Trophoblast cell (in vitro differentiated cells and primary cell): Measurements from ENCODE around the gene GATM.

ENCODE experiments used
- DNase-seq, 2 donors: peaks; one replicate each; pipeline ENCODE4 v3.0.0-alpha.2; 2016
- H2AFZ ChIP-seq: 2 replicates; pipeline ENCODE4 v1.6.1; 2013; ENCODE audit warnings: low read length, moderate library complexity, mild to moderate bottlenecking; ENCODE audit not compliant: insufficient read depth, poor library complexity
- H2AK5ac ChIP-seq: 2 replicates; pipeline ENCODE4 v1.6.1; 2013; ENCODE audit warnings: mild to moderate bottlenecking, low read length
- H2BK120ac ChIP-seq: 2 replicates; pipeline ENCODE4 v1.6.1; 2013; ENCODE audit warnings: low read length, mild to moderate bottlenecking, moderate library complexity; ENCODE audit not compliant: insufficient read depth, poor library complexity
- H2BK12ac ChIP-seq: 2 replicates; pipeline ENCODE4 v1.6.1; 2013; ENCODE audit warnings: mild to moderate bottlenecking, low read length, moderate library complexity
- H2BK5ac ChIP-seq: 2 replicates; pipeline ENCODE4 v1.6.1; 2013; ENCODE audit warnings: low read length, low read depth, moderate library complexity, mild to moderate bottlenecking; ENCODE audit not compliant: poor library complexity
- H3K14ac ChIP-seq: 2 replicates; pipeline ENCODE4 v1.6.1; 2013; ENCODE audit warnings: mild to moderate bottlenecking, low read length
- H3K18ac ChIP-seq: 2 replicates; pipeline ENCODE4 v1.6.1; 2013; ENCODE audit warnings: mild to moderate bottlenecking, low read length
- H3K23ac ChIP-seq: 2 replicates; pipeline ENCODE4 v1.6.1; 2013; ENCODE audit warnings: low read length
- H3K27ac ChIP-seq: 2 replicates; pipeline ENCODE4 v1.5.1; 2013; ENCODE audit warnings: low read depth, mild to moderate bottlenecking, inconsistent platforms, low read length, moderate library complexity
- H3K27me3 ChIP-seq: 2 replicates; pipeline ENCODE4 v1.6.1; 2013; ENCODE audit warnings: inconsistent platforms, mild to moderate bottlenecking, low read length, moderate library complexity; ENCODE audit not compliant: insufficient read depth
- H3K36me3 ChIP-seq, 2 experiments: 1 replicate in 1 of 2; 2 replicates in 1 of 2; pipeline ENCODE4 v1.6.1; 2013; ENCODE audit warnings: low read length in 2 of 2, mild to moderate bottlenecking in 2 of 2, moderate library complexity in 1 of 2; ENCODE audit not compliant: insufficient read depth in 2 of 2, control insufficient read depth in 1 of 2
- H3K4ac ChIP-seq: 2 replicates; pipeline ENCODE4 v1.6.1; 2013; ENCODE audit warnings: low read depth, mild to moderate bottlenecking, low read length, moderate library complexity
- H3K4me1 ChIP-seq, 2 experiments: 1 replicate in 1 of 2; 2 replicates in 1 of 2; pipeline ENCODE4 v1.6.1; 2013; ENCODE audit warnings: low read length in 2 of 2, mild to moderate bottlenecking in 2 of 2, moderate library complexity in 1 of 2; ENCODE audit not compliant: insufficient read depth in 2 of 2, control insufficient read depth in 1 of 2
- H3K4me2 ChIP-seq: 2 replicates; pipeline ENCODE4 v1.6.1; 2013; ENCODE audit warnings: inconsistent platforms, mild to moderate bottlenecking, low read length, moderate library complexity
- H3K4me3 ChIP-seq: 2 replicates; pipeline ENCODE4 v1.5.1; 2013; ENCODE audit warnings: mild to moderate bottlenecking, low read depth, low read length, inconsistent platforms
- H3K79me1 ChIP-seq: one replicate; pipeline ENCODE4 v1.6.1; 2013; ENCODE audit warnings: low read length
- H3K79me2 ChIP-seq: 2 replicates; pipeline ENCODE4 v1.6.1; 2013; ENCODE audit warnings: low read length, mild to moderate bottlenecking; ENCODE audit not compliant: control insufficient read depth, insufficient read depth, poor library complexity
- H3K9ac ChIP-seq: 2 replicates; pipeline ENCODE4 v1.6.1; 2013; ENCODE audit warnings: mild to moderate bottlenecking, low read length
- H3K9me3 ChIP-seq: 2 replicates; pipeline ENCODE4 v1.6.1; 2013; ENCODE audit warnings: low read depth, mild to moderate bottlenecking, control low read depth, inconsistent platforms, low read length; ENCODE audit not compliant: insufficient read depth
- H4K12ac ChIP-seq: 2 replicates; pipeline ENCODE4 v1.6.1; 2013; ENCODE audit warnings: low read depth, mild to moderate bottlenecking, low read length, moderate library complexity
- H4K8ac ChIP-seq: 2 replicates; pipeline ENCODE4 v1.6.1; 2013; ENCODE audit warnings: low read depth, mild to moderate bottlenecking, low read length, moderate library complexity
- H4K91ac ChIP-seq: one replicate; pipeline ENCODE4 v1.6.1; 2013; ENCODE audit warnings: low read depth, mild to moderate bottlenecking, low read length, moderate library complexity
- WGBS: extraction: QIAGEN DNeasy Blood & Tissue Kit; methylation state at CpG from one replicate; pipeline ENCODE4 v1.1.7; 2013; ENCODE audit warnings: missing lambda C conversion rate; ENCODE audit not compliant: insufficient read length, insufficient coverage; ENCODE audit errors: extremely low coverage; 5-methylcytosine and 5-hydroxymethylcytosine counted together

GATM gene

DNA sequence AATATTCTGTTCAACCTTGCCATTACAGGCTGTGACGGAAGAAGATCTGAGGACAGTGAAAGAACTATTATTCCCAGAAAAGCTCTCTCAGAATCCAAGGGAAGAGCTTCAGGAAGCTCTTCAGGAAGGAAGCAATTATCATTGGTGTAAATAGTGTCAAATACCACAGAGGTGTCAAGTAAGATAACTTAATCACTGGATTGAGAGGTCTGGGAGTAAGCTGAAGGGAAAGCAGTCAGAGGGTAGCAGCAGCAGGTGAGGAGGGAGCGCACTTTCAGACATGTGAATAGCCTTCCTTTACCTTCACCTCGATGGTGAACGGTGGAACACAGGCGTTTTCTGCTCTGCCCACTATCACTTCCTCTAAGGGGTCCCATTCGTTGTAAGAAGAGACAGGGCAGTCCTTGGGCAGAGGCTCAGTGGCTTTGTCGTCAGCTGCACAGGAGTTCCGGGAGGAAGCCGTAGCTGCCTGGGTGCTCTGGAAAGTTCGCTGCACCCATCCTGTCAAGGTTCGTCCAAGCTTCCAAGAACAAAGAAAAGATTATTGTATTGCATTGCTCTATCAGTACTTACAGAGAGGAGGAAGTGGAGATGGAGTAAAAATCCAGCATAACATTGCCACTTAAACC is 1.9 kb downstream of the GATM start:
- no peak overlapping the region for H2BK5ac ChIP-seq
- no peak for DNase-seq
- peaks cover 4 to 7% of the 10 kb centered on the region in 2 experiments for H3K4me1 ChIP-seq
- H4K12ac ChIP-seq, result no peak overlapping the region
- H3K18ac ChIP-seq, result no peak overlapping the region
- H4K8ac ChIP-seq, result no peak overlapping the region
- H3K4me3 ChIP-seq, result no peak overlapping the region
- no peaks in the 10 kb centered on the region for H3K36me3 ChIP-seq
- H4K91ac ChIP-seq, result no peak overlapping the region
- no peak overlapping the region for H3K14ac ChIP-seq
- no peak overlapping the region for H3K23ac ChIP-seq
- H2AK5ac ChIP-seq, result no peak overlapping the region
- H3K9me3 ChIP-seq, result no peaks in the 10 kb centered on the region
- no peak overlapping the region for H2AFZ ChIP-seq
- H3K27ac ChIP-seq, result no peak overlapping the region
- no peak overlapping the region for H2BK120ac ChIP-seq
- no peak overlapping the region for H3K4me2 ChIP-seq
- H2BK12ac ChIP-seq, result no peak overlapping the region
- H3K79me1 ChIP-seq, result no peaks in the 10 kb centered on the region
- H3K79me2 ChIP-seq, result no peaks in the 10 kb centered on the region
- no CpG with 5 or more reads among the region's 11 CpGs for WGBS
- H3K27me3 ChIP-seq, result peaks cover 24% of the 10 kb centered on the region
- H3K9ac ChIP-seq, result no peak overlapping the region
- no peak overlapping the region for H3K4ac ChIP-seq

DNA sequence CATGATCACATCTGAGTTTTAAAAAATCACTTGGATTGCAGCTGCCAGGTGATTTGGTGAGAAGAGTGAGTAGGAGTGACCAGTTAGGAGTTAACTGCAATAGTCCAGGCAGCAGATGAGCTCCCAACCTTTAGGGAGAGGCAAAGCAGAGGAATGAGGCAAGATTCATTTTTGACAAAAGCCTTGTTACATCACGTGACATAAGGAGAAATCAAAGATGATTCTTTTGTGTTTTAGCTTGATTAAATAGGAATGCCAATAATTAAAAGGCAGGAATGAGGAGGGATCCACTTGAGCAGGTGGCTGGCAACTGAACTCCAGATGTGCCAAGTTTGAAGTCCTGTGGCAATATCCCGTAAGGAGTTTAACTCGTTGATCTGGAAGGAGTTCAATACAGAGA is 2.5 kb downstream of the GATM start:
- WGBS, result no CpG with 5 or more reads among the region's 3 CpGs

DNA sequence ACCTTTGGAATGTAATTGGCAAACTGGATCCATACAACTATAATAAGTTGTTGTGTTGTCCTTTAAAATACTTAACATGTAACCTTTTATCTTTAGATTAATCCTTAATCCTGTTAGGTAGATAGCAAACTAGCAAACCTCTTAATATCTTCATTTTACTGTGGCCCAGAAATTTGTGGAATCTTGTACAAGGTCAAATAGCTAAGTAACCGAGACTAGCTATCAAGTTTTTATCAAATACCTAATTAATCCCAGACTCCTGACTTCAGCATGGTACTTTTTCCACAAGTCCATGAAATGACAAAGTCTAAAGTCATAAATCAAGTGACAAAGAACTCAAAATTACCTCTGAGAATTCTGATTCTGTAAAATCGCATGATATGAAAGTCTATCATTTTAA is 4.4 kb downstream of the GATM start:
- H2BK5ac ChIP-seq, result no peak overlapping the region

More for the DNA sequence above, 2.5 kb downstream of the GATM start:
- Histone ChIP-seq H3K27me3 (peaks cover 24% of the 10 kb centered on the region), H3K23ac (no peak overlapping the region), H2AFZ (no peak overlapping the region), H4K91ac (no peak overlapping the region), H3K79me1 (no peaks in the 10 kb centered on the region), H4K8ac (no peak overlapping the region), H3K9me3 (no peaks in the 10 kb centered on the region), H3K9ac (no peak overlapping the region), H3K4ac (no peak overlapping the region), H3K14ac (no peak overlapping the region), H3K79me2 (no peaks in the 10 kb centered on the region), H3K4me1 (peaks cover 4 to 7% of the 10 kb centered on the region in 2 experiments), H4K12ac (no peak overlapping the region), H3K36me3 (no peaks in the 10 kb centered on the region), H3K27ac (no peak overlapping the region), H2BK12ac (no peak overlapping the region), H3K4me3 (no peak overlapping the region), H2BK120ac (no peak overlapping the region), H3K4me2 (no peak overlapping the region), H3K18ac (no peak overlapping the region), H2BK5ac (no peak overlapping the region), H2AK5ac (no peak overlapping the region)
- DNase-seq, result no peak

DNA sequence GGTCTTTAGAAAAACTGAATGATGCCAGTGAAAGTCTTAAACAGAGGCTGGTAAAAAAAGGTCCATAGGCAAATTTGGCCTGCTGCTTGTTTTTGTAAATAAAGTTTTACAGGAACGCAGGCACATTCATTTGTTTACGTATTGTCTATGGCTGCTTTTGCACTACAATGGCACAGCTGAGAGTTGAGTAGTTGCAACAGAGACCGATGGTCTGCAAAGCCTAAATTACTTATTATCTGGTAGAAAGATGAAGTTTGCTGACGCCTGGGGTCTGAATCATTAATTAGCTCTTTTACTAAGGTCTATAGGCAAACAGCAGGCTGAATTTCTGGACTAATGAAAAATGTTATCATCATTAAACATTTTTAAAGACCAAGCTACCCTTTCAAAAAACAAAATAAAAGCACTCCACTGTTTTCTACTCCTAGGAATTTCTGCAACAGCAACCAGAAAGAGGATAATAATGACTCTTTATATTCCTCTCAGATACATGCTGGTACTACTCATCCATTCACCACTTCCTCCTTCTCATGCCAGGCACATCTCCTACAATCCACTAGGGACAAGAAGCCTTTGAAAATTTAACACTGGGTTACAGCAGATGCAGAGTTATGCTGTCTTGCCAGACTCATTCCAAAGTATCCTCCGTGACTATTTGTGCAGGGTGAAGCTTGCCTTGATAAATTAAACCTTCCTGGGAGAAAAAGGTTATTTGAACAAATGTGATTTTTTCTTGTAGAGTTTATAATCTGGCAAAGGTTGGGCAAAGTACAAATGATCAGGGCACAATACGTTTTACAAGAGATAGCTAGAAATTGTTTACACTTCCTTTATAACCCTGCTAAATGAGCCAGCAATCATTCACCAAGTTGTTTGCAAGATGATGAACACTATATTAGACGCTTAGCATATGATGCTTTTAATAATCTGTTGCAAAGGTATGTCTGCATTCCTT is 6.0 kb downstream of the GATM start:
- Histone ChIP-seq H4K8ac (no peak overlapping the region), H2AFZ (no peak overlapping the region), H3K23ac (no peak overlapping the region), H3K27me3 (peaks cover 9% of the 10 kb centered on the region), H4K91ac (no peak overlapping the region), H3K4me1 (no peaks in the 10 kb centered on the region), H4K12ac (no peak overlapping the region), H2BK5ac (no peak overlapping the region), H2AK5ac (no peak overlapping the region), H2BK120ac (no peak overlapping the region), H3K27ac (no peak overlapping the region), H3K4me2 (no peak overlapping the region), H3K9me3 (no peaks in the 10 kb centered on the region), H3K18ac (no peak overlapping the region), H3K79me2 (no peaks in the 10 kb centered on the region), H3K4ac (no peak overlapping the region), H2BK12ac (no peak overlapping the region), H3K79me1 (no peaks in the 10 kb centered on the region), H3K14ac (no peak overlapping the region), H3K4me3 (no peak overlapping the region), H3K36me3 (no peaks in the 10 kb centered on the region), H3K9ac (no peak overlapping the region)
- peak in 1 of 2 donors; percentile 14 for DNase-seq
- no CpG with 5 or more reads among the region's 7 CpGs for WGBS

More for the DNA sequence above, 4.4 kb downstream of the GATM start:
- Histone ChIP-seq H3K27me3 (peaks cover 22% of the 10 kb centered on the region), H2AFZ (no peak overlapping the region), H2AK5ac (no peak overlapping the region), H3K14ac (no peak overlapping the region), H3K4me3 (no peak overlapping the region), H3K4ac (no peak overlapping the region), H3K9me3 (no peaks in the 10 kb centered on the region), H3K9ac (no peak overlapping the region), H3K18ac (no peak overlapping the region), H3K27ac (no peak overlapping the region), H3K4me2 (no peak overlapping the region), H3K36me3 (no peaks in the 10 kb centered on the region), H3K79me2 (no peaks in the 10 kb centered on the region), H2BK12ac (no peak overlapping the region), H3K23ac (no peak overlapping the region), H3K79me1 (no peaks in the 10 kb centered on the region), H4K8ac (no peak overlapping the region), H4K91ac (no peak overlapping the region), H2BK120ac (no peak overlapping the region), H4K12ac (no peak overlapping the region), H3K4me1 (peaks cover 4 to 7% of the 10 kb centered on the region in 2 experiments)
- WGBS, result no CpG with 5 or more reads among the region's 2 CpGs
- no peak for DNase-seq
